SKM-1 treated with dmso at 0.1 percent for 144 hours (cell line): ENCODE results near the gene TMEM42.

Experiments
- DNase-seq: peaks from one replicate; lab custom pipeline; 2025; ENCODE audit not compliant: unreplicated experiment; lab: John Stamatoyannopoulos, UW

The TMEM42 gene

GRCh38 chr3:44907612-44908011 is 45.9 kb downstream of the TMEM42 start:
- no peak for DNase-seq

GRCh38 chr3:44909063-44909462 is 47.4 kb downstream of the TMEM42 start:
- no peak for DNase-seq

- no peak for DNase-seq
These were observed 49.0 kb downstream of the TMEM42 start for GRCh38 chr3:44910693-44911092.

GRCh38 chr3:44913868-44914468 is 52.3 kb downstream of the TMEM42 start:
- peak; percentile 47 for DNase-seq

GRCh38 chr3:44914936-44915335 is 53.2 kb downstream of the TMEM42 start:
- DNase-seq: no peak
